ENCODE data around the gene AMPD1. TPM values are rescaled to one million over a fixed set of nuclear protein-coding genes. Genes with fewer than 3 reads are reported as not detected.

AMPD1 gene
- total RNA-seq, 4 donors from 2014 or later, result not detected

- Histone ChIP-seq H3K27ac (no peak overlapping the region), H3K4me1 (no peaks in the 10 kb centered on the region), H3K27me3 (no peaks in the 10 kb centered on the region), H3K9me3 (no peaks in the 10 kb centered on the region), H3K4me3 (no peak overlapping the region), H3K36me3 (peaks cover 94% of the 10 kb centered on the region)
- 97% methylated on average over 1 of the region's 1 CpG for WGBS
- TF ChIP-seq POLR2AphosphoS5 (IDR thresholded peaks at IDR 0.05), result no peak
- TF ChIP-seq EP300 (IDR thresholded peaks at IDR 0.05), result no peak
- TF ChIP-seq POLR2A (IDR thresholded peaks at IDR 0.05), result no peak
- no peak for TF ChIP-seq CTCF (IDR thresholded peaks at IDR 0.05)
- DNase-seq (ENCODE audit: low spot score in 2 of 2), result no peak
Measured at GRCh38 chr1:114729782-114730181, 34.4 kb upstream of the AMPD1 start.

GRCh38 chr1:114728553-114728952 is 33.2 kb upstream of the AMPD1 start:
- H3K9me3 ChIP-seq, result no peaks in the 10 kb centered on the region
- H3K27ac ChIP-seq, result no peak overlapping the region
- no peak overlapping the region for H3K4me3 ChIP-seq
- 85% methylated on average over 2 of the region's 2 CpGs for WGBS
- H3K4me1 ChIP-seq, result no peaks in the 10 kb centered on the region
- H3K36me3 ChIP-seq, result peaks cover 93% of the 10 kb centered on the region
- TF ChIP-seq CTCF (IDR thresholded peaks at IDR 0.05) (no peak), POLR2A (IDR thresholded peaks at IDR 0.05) (no peak), EP300 (IDR thresholded peaks at IDR 0.05) (no peak), POLR2AphosphoS5 (IDR thresholded peaks at IDR 0.05) (no peak)
- no peak for DNase-seq (ENCODE audit: low spot score in 2 of 2)
- no peaks in the 10 kb centered on the region for H3K27me3 ChIP-seq

GRCh38 chr1:114725230-114725629 is 29.9 kb upstream of the AMPD1 start:
- H3K9me3 ChIP-seq, result no peaks in the 10 kb centered on the region
- H3K27ac ChIP-seq, result no peak overlapping the region
- no peak for DNase-seq (ENCODE audit: low spot score in 2 of 2)
- H3K27me3 ChIP-seq, result no peaks in the 10 kb centered on the region
- no peak overlapping the region for H3K4me3 ChIP-seq
- peaks cover 99% of the 10 kb centered on the region for H3K36me3 ChIP-seq
- TF ChIP-seq POLR2AphosphoS5 (IDR thresholded peaks at IDR 0.05), result no peak
- no peak for TF ChIP-seq EP300 (IDR thresholded peaks at IDR 0.05)
- TF ChIP-seq POLR2A (IDR thresholded peaks at IDR 0.05), result no peak
- no peak for TF ChIP-seq CTCF (IDR thresholded peaks at IDR 0.05)
- 91% methylated on average over 1 of the region's 1 CpG for WGBS
- H3K4me1 ChIP-seq, result no peaks in the 10 kb centered on the region

- no peak for TF ChIP-seq CTCF (IDR thresholded peaks at IDR 0.05)
- TF ChIP-seq POLR2A (IDR thresholded peaks at IDR 0.05), result no peak
- TF ChIP-seq POLR2AphosphoS5 (IDR thresholded peaks at IDR 0.05), result no peak
- no peak for TF ChIP-seq EP300 (IDR thresholded peaks at IDR 0.05)
- no peak for DNase-seq (ENCODE audit: low spot score in 2 of 2)
- no peaks in the 10 kb centered on the region for H3K27me3 ChIP-seq
- WGBS, result 100% methylated on average over 1 of the region's 1 CpG
- H3K9me3 ChIP-seq, result no peaks in the 10 kb centered on the region
- no peak overlapping the region for H3K4me3 ChIP-seq
- no peaks in the 10 kb centered on the region for H3K4me1 ChIP-seq
- no peak overlapping the region for H3K27ac ChIP-seq
- peaks cover 99% of the 10 kb centered on the region for H3K36me3 ChIP-seq
Measured at GRCh38 chr1:114723915-114724314, 28.6 kb upstream of the AMPD1 start.

- no peaks in the 10 kb centered on the region for H3K9me3 ChIP-seq
- no peak overlapping the region for H3K27ac ChIP-seq
- 0% methylated on average over 1 of the region's 1 CpG for WGBS
- no peak for TF ChIP-seq CTCF (IDR thresholded peaks at IDR 0.05)
- TF ChIP-seq POLR2A (IDR thresholded peaks at IDR 0.05), result no peak
- no peak for TF ChIP-seq EP300 (IDR thresholded peaks at IDR 0.05)
- TF ChIP-seq POLR2AphosphoS5 (IDR thresholded peaks at IDR 0.05), result no peak
- no peaks in the 10 kb centered on the region for H3K27me3 ChIP-seq
- peaks cover 99% of the 10 kb centered on the region for H3K36me3 ChIP-seq
- H3K4me3 ChIP-seq, result no peak overlapping the region
- DNase-seq (ENCODE audit: low spot score in 2 of 2), result no peak
- H3K4me1 ChIP-seq, result no peaks in the 10 kb centered on the region
Measured at GRCh38 chr1:114723457-114723856, 28.1 kb upstream of the AMPD1 start.
